Ovary (tissue), 3 donors: ENCODE measurements around the gene LDLRAD4.

Experiments used
- EP300 ChIP-seq: sonication (generic); formaldehyde crosslinking; IDR thresholded peaks from one replicate; pipeline ENCODE4 v1.6.1; 2017; ENCODE audit warnings: antibody characterized with exemption
- POLR2A ChIP-seq: fragments of 450-650 bp; IDR thresholded peaks from one replicate; pipeline ENCODE4 v1.6.1; 2017; ENCODE audit warnings: antibody characterized with exemption, mild to moderate bottlenecking, moderate library complexity
- TF ChIP-seq, protein P1 (sequence below), 3 donors: fragments of 450-650 bp in 2 of 3; fragments of 200-600 bp in 1 of 3; IDR thresholded peaks; one replicate each; pipeline versions ENCODE4 v1.5.1 to v1.8.0; 2016 to 2022; ENCODE audit warnings: antibody characterized with exemption in 3 of 3, mild to moderate bottlenecking in 1 of 3
- donor health status: DM: no; HTN: no; CAD: no.

DNA sequence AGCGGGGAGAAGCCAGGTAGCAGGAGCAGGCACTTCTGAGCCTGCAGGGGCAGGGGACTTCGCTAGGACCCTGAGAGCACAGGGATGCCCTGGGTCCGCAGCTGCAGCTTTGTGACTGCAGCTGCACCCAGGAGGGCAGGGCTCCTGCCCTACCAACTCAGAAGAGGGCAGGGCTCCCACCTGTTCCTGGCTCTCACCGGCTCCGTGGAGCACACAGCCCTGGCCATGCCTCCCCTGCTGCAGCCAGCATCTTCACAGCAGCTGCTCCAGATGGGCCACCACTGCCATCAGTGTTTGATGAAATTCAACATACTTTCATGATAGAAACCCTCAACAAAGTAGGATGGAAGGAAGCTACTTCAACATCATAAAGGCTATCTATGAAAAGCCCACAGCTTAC is 415.1 kb downstream of the LDLRAD4 start:
- no peak for TF ChIP-seq POLR2A
- TF ChIP-seq, protein P1, sequence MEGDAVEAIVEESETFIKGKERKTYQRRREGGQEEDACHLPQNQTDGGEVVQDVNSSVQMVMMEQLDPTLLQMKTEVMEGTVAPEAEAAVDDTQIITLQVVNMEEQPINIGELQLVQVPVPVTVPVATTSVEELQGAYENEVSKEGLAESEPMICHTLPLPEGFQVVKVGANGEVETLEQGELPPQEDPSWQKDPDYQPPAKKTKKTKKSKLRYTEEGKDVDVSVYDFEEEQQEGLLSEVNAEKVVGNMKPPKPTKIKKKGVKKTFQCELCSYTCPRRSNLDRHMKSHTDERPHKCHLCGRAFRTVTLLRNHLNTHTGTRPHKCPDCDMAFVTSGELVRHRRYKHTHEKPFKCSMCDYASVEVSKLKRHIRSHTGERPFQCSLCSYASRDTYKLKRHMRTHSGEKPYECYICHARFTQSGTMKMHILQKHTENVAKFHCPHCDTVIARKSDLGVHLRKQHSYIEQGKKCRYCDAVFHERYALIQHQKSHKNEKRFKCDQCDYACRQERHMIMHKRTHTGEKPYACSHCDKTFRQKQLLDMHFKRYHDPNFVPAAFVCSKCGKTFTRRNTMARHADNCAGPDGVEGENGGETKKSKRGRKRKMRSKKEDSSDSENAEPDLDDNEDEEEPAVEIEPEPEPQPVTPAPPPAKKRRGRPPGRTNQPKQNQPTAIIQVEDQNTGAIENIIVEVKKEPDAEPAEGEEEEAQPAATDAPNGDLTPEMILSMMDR (IDR thresholded peaks at IDR 0.05) = no peak
- TF ChIP-seq EP300 = no peak
